Stimulated activated CD4-positive, alpha-beta T cell treated with anti-CD3 and anti-CD28 coated beads, TNF-alpha, amount 100 ng/mL, for 1 hour (primary cell): ENCODE measurements around the gene TXNL4A.
A peak's percentile ranks its signal among the peaks of the same experiment; 100 is the strongest.
"Not testable (repeated sequence)": the region's sequence is repeated elsewhere in the genome, so short reads cannot be mapped to it uniquely, and the experiment has no call there.

Experiments
- DNase-seq, 3 donors: peaks; one replicate each; pipeline ENCODE4 v3.0.0-alpha.2; 2020; ENCODE audit warnings: low read depth in 3 of 3, low spot score in 1 of 3

The TXNL4A gene

DNA sequence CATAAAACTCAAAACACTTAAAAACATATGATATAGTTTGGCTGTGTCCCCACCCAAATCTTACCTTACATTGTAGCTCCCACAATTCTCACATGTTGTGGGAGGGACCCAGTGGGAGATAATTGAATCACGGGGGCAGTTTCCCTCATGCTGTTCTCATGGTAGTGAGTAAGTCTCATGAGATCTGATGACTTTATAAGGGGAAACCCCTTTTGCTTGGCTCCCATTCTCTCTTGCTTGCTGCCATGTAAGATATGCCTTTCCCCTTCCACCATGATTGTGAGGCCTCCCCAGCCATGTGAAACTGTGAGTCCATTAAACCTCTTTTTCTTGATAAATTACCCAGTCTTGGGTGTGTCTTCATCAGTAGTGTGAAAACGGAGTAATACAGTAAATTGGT lies 11.3 kb upstream of the TXNL4A start:
- DNase-seq = not testable (repeated sequence)

- DNase-seq = no peak
Measured at GRCh38 chr18:79991494-79991893, 3.1 kb upstream of the TXNL4A start.

GRCh38 chr18:79989195-79989497 lies 783 bp upstream of the TXNL4A start:
- no peak for DNase-seq

- DNase-seq = peak in 2 of 3 donors; percentile 23 to 31
Measured at GRCh38 chr18:79988071-79988450, 302 bp downstream of the TXNL4A start.

DNA sequence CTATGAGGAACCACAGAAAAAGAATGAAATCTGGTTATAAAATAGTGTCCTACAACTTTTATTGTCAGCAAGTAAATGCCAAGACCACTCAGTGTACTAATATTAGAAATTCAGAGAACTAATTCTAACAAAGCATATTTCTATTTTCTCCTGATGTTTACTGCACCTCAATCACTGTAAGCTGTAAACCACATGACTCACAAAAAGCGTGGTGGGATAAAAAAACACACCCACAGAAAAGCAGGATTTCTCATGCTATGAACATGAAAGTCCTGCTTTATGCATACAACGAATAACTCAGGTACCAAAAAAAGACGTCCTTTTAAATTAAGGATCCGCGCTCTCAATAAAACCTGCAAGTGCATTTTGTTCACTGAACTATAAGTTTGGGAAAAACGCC lies 797 bp downstream of the TXNL4A start:
- no peak for DNase-seq

GRCh38 chr18:79986726-79987125 lies 1.6 kb downstream of the TXNL4A start:
- no peak for DNase-seq

DNA sequence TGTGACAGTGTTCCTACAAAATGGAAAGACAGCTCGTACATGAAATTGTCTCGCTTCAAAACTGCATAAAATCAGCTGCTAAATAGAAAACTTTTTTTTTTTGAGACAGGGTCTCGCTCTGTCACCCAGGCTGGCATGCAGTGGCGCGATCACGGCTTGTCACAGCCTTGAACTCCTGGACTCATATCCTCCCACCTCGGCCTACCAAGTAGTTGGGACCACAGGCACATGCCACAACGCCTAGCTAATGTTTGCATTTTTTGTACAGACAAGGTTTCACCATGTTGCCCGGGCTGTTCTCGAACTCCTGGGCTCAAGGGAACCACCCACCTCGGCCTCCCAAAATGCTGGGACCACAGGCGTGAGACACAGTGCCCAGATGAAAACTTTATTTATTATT lies 3.2 kb downstream of the TXNL4A start:
- no peak for DNase-seq

- DNase-seq = no peak
Measured at GRCh38 chr18:79983793-79984192, 4.6 kb downstream of the TXNL4A start.

DNA sequence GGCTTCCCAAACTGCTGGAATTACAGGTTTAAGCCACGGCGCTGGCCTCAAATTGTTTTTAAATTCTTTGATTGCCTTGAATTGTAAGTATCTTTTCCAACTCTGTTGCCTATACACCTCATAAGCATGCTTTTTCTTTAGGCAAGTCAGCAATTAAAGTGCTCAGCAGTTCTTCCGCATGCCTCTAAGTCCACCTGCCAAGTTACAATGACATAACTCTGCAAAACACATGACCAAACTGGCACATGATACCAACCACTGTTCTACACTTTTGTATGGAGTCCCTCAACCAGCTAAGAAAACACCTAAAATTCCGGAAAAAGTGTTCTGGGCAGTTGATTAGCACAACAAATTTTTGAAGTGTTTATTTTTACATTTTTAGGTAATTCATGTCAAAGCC lies 5.1 kb downstream of the TXNL4A start:
- DNase-seq = no peak

DNA sequence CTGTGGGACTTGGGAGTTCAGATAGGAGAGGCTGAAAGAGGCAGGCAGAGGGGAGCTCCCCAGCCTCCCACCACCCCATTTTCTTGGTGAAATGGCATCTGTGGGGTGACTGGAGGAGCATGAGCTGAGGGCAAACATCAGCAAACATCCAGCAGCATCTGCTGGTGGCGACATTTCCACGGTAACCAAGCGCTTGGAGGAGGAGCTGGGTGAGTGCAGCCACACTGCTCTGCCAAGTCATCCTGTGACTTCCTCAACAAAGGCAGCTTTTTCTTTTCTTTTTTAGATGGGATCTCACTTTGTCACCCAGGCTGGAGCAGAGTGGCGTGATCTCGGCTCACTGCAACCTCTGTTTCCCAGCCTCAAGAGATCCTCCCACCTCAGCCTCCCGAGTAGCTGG lies 5.6 kb downstream of the TXNL4A start:
- DNase-seq = no peak

DNA sequence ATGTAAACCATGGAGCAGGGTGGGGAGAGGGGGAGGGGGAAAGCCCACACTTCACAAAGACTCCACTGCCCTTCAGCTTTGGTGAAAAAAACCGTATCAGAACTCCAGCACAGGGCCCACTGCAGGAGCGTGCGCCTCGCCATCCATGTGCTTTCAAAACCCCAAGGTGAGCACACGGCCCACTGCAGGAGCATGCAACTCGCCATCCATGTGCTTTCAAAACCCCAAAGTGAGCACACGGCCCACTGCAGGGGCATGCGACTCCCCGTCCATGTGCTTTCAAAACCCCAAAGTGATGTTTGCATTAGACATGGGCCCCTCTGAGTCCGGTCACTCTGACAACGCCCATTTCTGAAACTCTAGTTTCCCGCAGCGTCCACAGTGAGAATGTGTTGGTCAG lies 7.8 kb downstream of the TXNL4A start:
- no peak for DNase-seq

GRCh38 chr18:79979843-79980242 lies 8.5 kb downstream of the TXNL4A start:
- DNase-seq = no peak

DNA sequence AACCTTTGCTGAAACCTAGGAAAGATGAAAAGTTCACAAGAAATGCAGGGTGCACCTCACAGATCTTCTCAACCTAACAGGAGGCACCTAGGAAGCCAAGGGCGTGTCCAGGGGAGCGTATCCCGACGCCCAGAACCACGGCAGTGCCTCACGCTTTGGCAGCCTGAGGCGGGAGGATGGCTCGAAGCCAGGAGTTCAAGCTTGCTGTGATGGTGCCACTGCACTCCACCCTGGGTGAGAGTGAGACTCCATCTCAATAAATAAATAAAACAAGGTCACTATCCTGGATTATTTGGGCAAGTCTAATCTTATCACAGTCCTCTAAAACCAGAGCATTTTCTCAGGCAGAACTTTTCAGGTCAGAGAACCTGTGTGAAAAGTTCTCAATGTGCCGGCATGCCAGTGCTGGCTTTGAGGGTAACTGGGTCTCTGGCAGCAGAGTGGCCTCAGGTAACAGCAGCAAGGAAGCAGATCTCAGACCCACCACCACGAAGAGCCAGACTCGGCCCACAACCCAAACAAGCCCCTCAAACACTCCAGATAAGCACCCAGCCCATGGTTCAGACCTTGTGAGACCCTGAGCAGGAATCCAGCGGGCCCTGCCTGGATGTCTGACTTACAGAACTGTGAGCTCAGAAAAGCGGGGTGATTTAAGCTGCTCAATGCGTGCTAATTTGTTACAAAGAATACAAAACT lies 12.2 kb downstream of the TXNL4A start:
- no peak for DNase-seq

DNA sequence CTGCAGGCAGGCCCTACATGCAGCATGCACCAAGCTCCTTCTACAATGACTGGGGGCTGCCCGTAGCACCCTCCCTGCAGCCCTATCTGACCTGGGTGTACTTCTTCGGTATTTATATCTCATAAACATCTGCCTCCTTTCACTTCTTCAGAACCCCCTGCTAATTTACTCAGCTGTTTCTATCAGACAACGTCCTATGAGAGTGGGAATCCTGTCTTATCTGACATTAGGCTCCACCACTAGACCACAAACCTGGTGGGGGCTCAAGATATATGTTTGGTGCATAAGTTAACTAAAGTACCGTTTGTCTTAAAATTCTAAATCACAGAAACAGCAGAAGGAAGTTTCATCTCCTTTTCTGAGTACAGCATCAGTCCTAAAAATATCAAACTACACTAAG lies 13.3 kb downstream of the TXNL4A start:
- no peak for DNase-seq

DNA sequence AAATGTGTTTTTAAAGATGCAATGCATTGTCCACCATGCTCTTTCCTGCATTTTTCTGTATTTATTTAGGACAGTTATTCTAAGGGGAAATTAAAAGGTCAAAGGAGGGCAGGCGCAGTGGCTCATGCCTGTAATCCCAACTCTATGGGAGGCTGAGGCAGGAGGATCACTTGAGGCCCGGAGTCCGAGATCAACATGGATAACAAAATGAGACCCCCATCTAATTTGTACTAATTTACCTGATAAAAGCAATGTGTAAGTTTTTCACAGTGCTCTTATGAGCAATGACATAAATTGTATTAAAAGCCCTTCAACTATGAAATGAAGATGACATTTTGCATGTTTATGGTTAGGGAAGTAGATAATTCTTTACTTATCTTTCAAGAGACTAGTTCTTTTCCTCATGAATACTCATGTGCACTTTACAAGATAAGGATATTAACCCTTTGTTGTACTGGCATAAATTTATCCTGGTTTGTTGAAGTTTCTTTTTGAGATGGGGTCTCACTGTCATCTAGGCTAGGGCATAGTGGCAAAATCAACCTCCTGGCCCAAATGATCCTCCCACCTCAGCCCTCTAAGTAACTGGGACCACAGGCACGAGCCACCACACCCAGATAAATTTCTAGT lies 14.2 kb downstream of the TXNL4A start:
- DNase-seq = no peak

GRCh38 chr18:79973517-79973916 lies 14.8 kb downstream of the TXNL4A start:
- no peak for DNase-seq

DNA sequence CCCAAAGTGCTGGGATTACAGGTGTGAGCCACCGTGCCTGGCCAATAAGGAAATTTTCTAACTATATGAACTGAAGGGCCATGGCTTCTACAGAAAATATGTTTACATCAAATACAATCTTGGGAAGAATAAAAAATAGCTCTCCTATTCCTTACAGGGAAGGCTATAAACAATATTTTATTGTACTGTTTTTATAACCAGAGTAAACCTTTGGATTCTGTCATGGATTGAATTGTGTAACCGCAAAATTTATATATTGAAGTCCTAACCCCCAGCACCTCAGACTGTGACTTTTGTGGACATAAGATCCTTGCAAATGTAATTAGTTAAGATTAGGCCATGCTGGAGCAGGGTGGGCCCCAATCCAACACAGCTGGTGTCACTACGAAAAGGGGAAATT lies 15.6 kb downstream of the TXNL4A start:
- DNase-seq = no peak

DNA sequence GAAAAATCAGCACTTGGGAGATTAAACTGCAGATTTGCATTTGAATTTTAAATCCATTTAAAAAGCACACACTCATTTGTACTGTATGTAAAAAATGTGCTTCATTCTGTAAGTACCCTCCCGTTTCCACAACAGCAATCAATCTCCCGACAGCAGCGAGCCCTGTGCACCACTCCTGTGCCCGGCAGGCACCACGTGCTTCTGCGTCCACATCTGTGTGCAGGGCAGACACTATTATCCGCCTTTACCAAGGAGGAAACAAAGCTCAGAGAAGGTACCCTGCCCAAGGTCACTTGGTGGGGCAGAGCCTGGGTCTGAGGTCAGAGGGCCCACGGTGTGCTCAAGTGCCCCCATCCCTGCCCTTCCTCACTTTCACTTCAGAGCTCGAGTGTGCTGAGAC lies 16.4 kb downstream of the TXNL4A start:
- no peak for DNase-seq

DNA sequence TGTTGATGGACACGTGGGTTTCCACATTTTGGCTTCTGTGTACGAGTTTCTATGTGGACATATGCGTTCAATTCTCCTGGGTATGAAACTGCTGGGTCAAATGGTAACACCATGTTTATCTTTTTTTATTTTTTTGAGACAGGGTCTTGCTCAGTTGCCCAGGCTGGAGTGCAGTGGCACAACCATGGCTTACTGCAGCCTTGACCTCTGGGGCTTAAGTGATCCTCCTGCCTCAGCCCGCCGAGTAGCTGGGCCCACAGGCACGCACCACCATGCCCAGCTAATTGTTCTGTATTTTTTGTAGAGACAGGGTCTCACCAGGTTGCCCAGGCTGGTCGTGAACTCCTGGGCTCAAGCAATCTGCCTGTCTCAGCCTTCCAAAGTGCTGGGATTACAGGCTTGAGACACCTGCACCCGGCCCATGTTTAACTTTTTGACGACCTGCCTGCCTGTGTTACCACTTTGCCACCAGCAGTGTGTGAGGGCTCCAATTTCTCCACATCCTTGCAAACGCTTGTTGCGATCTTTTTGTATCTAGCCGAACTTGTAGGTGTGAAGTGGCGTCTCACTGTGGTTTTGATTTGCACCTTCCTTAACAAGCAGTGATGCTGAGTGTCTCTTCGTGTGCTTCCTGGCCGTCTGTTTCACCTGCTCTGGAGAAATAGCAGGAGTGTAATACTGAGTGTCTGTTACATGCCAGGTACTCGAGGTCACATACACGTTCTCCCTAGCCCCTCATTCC lies 17.0 kb downstream of the TXNL4A start:
- no peak for DNase-seq

- no peak for DNase-seq
Measured at GRCh38 chr18:79970419-79971133, 17.8 kb downstream of the TXNL4A start.

GRCh38 chr18:79965119-79965902 lies 23.1 kb downstream of the TXNL4A start:
- no peak for DNase-seq
